ENCODE results near the gene GCLM.
A peak's percentile ranks its signal among the peaks of the same experiment; 100 is the strongest.
"Not testable (repeated sequence)": the region's sequence is repeated elsewhere in the genome, so short reads cannot be mapped to it uniquely, and the experiment has no call there.

GCLM gene

GRCh38 chr1:93925206-93925605 is 16.0 kb upstream of the GCLM start:
- TF ChIP-seq CTCF (IDR thresholded peaks at IDR 0.05; ENCODE audit: extremely low read depth, missing control alignments) = no peak
- no peak for DNase-seq (ENCODE audit: low spot score)

- no peak for DNase-seq (ENCODE audit: low spot score)
- TF ChIP-seq CTCF (IDR thresholded peaks at IDR 0.05; ENCODE audit: extremely low read depth, missing control alignments) = no peak
These were observed 10.6 kb upstream of the GCLM start for GRCh38 chr1:93919780-93920179.

- no peak for TF ChIP-seq CTCF (IDR thresholded peaks at IDR 0.05; ENCODE audit: extremely low read depth, missing control alignments)
- no peak for DNase-seq (ENCODE audit: low spot score)
These were observed 8.1 kb upstream of the GCLM start for GRCh38 chr1:93917302-93917701.

- not testable (repeated sequence) for DNase-seq (ENCODE audit: low spot score)
These were observed 1.6 kb upstream of the GCLM start for GRCh38 chr1:93910880-93911279.

GRCh38 chr1:93910305-93910704 is 1.1 kb upstream of the GCLM start:
- TF ChIP-seq CTCF (IDR thresholded peaks at IDR 0.05; ENCODE audit: extremely low read depth, missing control alignments) = no peak
- no peak for DNase-seq (ENCODE audit: low spot score)

- TF ChIP-seq CTCF (IDR thresholded peaks at IDR 0.05; ENCODE audit: extremely low read depth, missing control alignments) = no peak
- peak; percentile 60 for DNase-seq (ENCODE audit: low spot score)
These were observed 660 bp downstream of the GCLM start for GRCh38 chr1:93908394-93909145.

GRCh38 chr1:93907718-93908117 is 1.5 kb downstream of the GCLM start:
- no peak for TF ChIP-seq CTCF (IDR thresholded peaks at IDR 0.05; ENCODE audit: extremely low read depth, missing control alignments)
- no peak for DNase-seq (ENCODE audit: low spot score)

GRCh38 chr1:93906480-93906879 is 2.8 kb downstream of the GCLM start:
- DNase-seq (ENCODE audit: low spot score) = no peak
- no peak for TF ChIP-seq CTCF (IDR thresholded peaks at IDR 0.05; ENCODE audit: extremely low read depth, missing control alignments)
